ENCODE results near the gene RNU1-3.
"Not testable (repeated sequence)": the region's sequence is repeated elsewhere in the genome, so short reads cannot be mapped to it uniquely, and the experiment has no call there.

RNU1-3 gene

GRCh38 chr1:16704076-16704475, 37.3 kb upstream of the RNU1-3 start:
- H3K27me3 ChIP-seq (replicated peaks); H3K36me3 ChIP-seq (replicated peaks); DNase-seq; in situ Hi-C loops (cut with HindIII; ENCODE audit: low pct_ligation_motif_present, low sequenced_read_pairs); H3K4me3 ChIP-seq (ENCODE audit: low read depth, low read length); H3K27ac ChIP-seq: not testable (repeated sequence)

- H3K27ac ChIP-seq; DNase-seq; H3K36me3 ChIP-seq (replicated peaks); H3K4me3 ChIP-seq (ENCODE audit: low read depth, low read length); H3K27me3 ChIP-seq (replicated peaks); in situ Hi-C loops (cut with HindIII; ENCODE audit: low pct_ligation_motif_present, low sequenced_read_pairs): not testable (repeated sequence)
Observed at GRCh38 chr1:16703602-16704001, 36.9 kb upstream of the RNU1-3 start.

- H3K36me3 ChIP-seq (replicated peaks); DNase-seq; H3K27ac ChIP-seq; H3K27me3 ChIP-seq (replicated peaks); in situ Hi-C loops (cut with HindIII; ENCODE audit: low pct_ligation_motif_present, low sequenced_read_pairs); H3K4me3 ChIP-seq (ENCODE audit: low read depth, low read length): not testable (repeated sequence)
Observed at GRCh38 chr1:16703141-16703540, 36.4 kb upstream of the RNU1-3 start.

GRCh38 chr1:16702280-16702679, 35.5 kb upstream of the RNU1-3 start:
- DNase-seq; H3K4me3 ChIP-seq (ENCODE audit: low read depth, low read length); H3K27me3 ChIP-seq (replicated peaks); H3K36me3 ChIP-seq (replicated peaks); H3K27ac ChIP-seq; in situ Hi-C loops (cut with HindIII; ENCODE audit: low pct_ligation_motif_present, low sequenced_read_pairs): not testable (repeated sequence)

GRCh38 chr1:16701189-16701588, 34.4 kb upstream of the RNU1-3 start:
- H3K4me3 ChIP-seq (ENCODE audit: low read depth, low read length); H3K36me3 ChIP-seq (replicated peaks); H3K27ac ChIP-seq; DNase-seq; H3K27me3 ChIP-seq (replicated peaks); in situ Hi-C loops (cut with HindIII; ENCODE audit: low pct_ligation_motif_present, low sequenced_read_pairs): not testable (repeated sequence)

GRCh38 chr1:16700138-16700895, 33.6 kb upstream of the RNU1-3 start:
- H3K4me3 ChIP-seq (ENCODE audit: low read depth, low read length); DNase-seq; in situ Hi-C loops (cut with HindIII; ENCODE audit: low pct_ligation_motif_present, low sequenced_read_pairs); H3K27ac ChIP-seq; H3K27me3 ChIP-seq (replicated peaks); H3K36me3 ChIP-seq (replicated peaks): not testable (repeated sequence)

GRCh38 chr1:16699440-16699839, 32.7 kb upstream of the RNU1-3 start:
- in situ Hi-C loops (cut with HindIII; ENCODE audit: low pct_ligation_motif_present, low sequenced_read_pairs); H3K4me3 ChIP-seq (ENCODE audit: low read depth, low read length); H3K27me3 ChIP-seq (replicated peaks); H3K27ac ChIP-seq; H3K36me3 ChIP-seq (replicated peaks); DNase-seq: not testable (repeated sequence)

GRCh38 chr1:16697152-16697551, 30.4 kb upstream of the RNU1-3 start:
- H3K4me3 ChIP-seq (ENCODE audit: low read depth, low read length); H3K27ac ChIP-seq; in situ Hi-C loops (cut with HindIII; ENCODE audit: low pct_ligation_motif_present, low sequenced_read_pairs); DNase-seq; H3K36me3 ChIP-seq (replicated peaks); H3K27me3 ChIP-seq (replicated peaks): not testable (repeated sequence)

- H3K4me3 ChIP-seq (ENCODE audit: low read depth, low read length); H3K27ac ChIP-seq; in situ Hi-C loops (cut with HindIII; ENCODE audit: low pct_ligation_motif_present, low sequenced_read_pairs); H3K36me3 ChIP-seq (replicated peaks); DNase-seq; H3K27me3 ChIP-seq (replicated peaks): not testable (repeated sequence)
Observed at GRCh38 chr1:16696507-16697150, 29.9 kb upstream of the RNU1-3 start.

GRCh38 chr1:16694308-16694702, 27.6 kb upstream of the RNU1-3 start:
- H3K4me3 ChIP-seq (ENCODE audit: low read depth, low read length); H3K36me3 ChIP-seq (replicated peaks); DNase-seq; in situ Hi-C loops (cut with HindIII; ENCODE audit: low pct_ligation_motif_present, low sequenced_read_pairs); H3K27ac ChIP-seq; H3K27me3 ChIP-seq (replicated peaks): not testable (repeated sequence)

- in situ Hi-C loops (cut with HindIII; ENCODE audit: low pct_ligation_motif_present, low sequenced_read_pairs); H3K27me3 ChIP-seq (replicated peaks); DNase-seq; H3K27ac ChIP-seq; H3K36me3 ChIP-seq (replicated peaks); H3K4me3 ChIP-seq (ENCODE audit: low read depth, low read length): not testable (repeated sequence)
Observed at GRCh38 chr1:16693449-16694307, 26.9 kb upstream of the RNU1-3 start.

GRCh38 chr1:16692717-16693448, 26.1 kb upstream of the RNU1-3 start:
- DNase-seq; in situ Hi-C loops (cut with HindIII; ENCODE audit: low pct_ligation_motif_present, low sequenced_read_pairs); H3K4me3 ChIP-seq (ENCODE audit: low read depth, low read length); H3K27me3 ChIP-seq (replicated peaks); H3K36me3 ChIP-seq (replicated peaks); H3K27ac ChIP-seq: not testable (repeated sequence)

- DNase-seq; in situ Hi-C loops (cut with HindIII; ENCODE audit: low pct_ligation_motif_present, low sequenced_read_pairs); H3K36me3 ChIP-seq (replicated peaks); H3K27ac ChIP-seq; H3K27me3 ChIP-seq (replicated peaks); H3K4me3 ChIP-seq (ENCODE audit: low read depth, low read length): not testable (repeated sequence)
Observed at GRCh38 chr1:16692283-16692682, 25.5 kb upstream of the RNU1-3 start.

Measured in brain microvascular endothelial cell (primary cell).